A673 (cell line): Measurements from ENCODE around the gene PIK3R6. TPM values are rescaled to one million over a fixed set of nuclear protein-coding genes. Genes with fewer than 3 reads are reported as not detected.

Experiments
- BruUV-seq: library from RNA; stranded (reverse); fragments of 400-500 nt; replicated peaks from 2 replicates; lab custom pipeline; 2021; lab: Mats Ljungman, UMichigan
- CTCF ChIA-PET: fragments of 300-600 bp; sonication (Branson Sonifier 250); formaldehyde crosslinking; loops from one replicate; lab custom pipeline; 2022; ENCODE audit warnings: antibody characterized with exemption; lab: Charles Lee
- POLR2A ChIA-PET: fragments of 300-600 bp; sonication (Branson Sonifier 250); formaldehyde crosslinking; loops from one replicate; lab custom pipeline; 2022; ENCODE audit warnings: antibody characterized with exemption; ENCODE audit not compliant: low non-redundant PET; lab: Charles Lee
- DNase-seq: peaks from one replicate; pipeline ENCODE4 v3.0.0-alpha.2; 2015; ENCODE audit warnings: low spot score
- H3K27ac ChIP-seq: fragments of 200-600 bp; sonication (generic); 2 replicates; pipeline ENCODE4 v1.5.1; 2016; ENCODE audit warnings: mixed run types, low read depth, mild to moderate bottlenecking, mixed read lengths, antibody characterized with exemption, low read length; ENCODE audit not compliant: poor library complexity, severe bottlenecking
- H3K27me3 ChIP-seq: fragments of 200-600 bp; sonication (generic); replicated peaks from 2 replicates; pipeline ENCODE4 v1.6.1; 2017; ENCODE audit warnings: mixed run types, low read depth, mild to moderate bottlenecking, mixed read lengths, antibody characterized with exemption, low read length; ENCODE audit not compliant: insufficient read depth, poor library complexity
- H3K36me3 ChIP-seq: fragments of 200-600 bp; sonication (generic); 2 replicates; pipeline ENCODE4 v1.6.1; 2016; ENCODE audit warnings: mixed run types, mild to moderate bottlenecking, mixed read lengths, antibody characterized with exemption, low read length; ENCODE audit not compliant: insufficient read depth, poor library complexity, severe bottlenecking
- H3K4me1 ChIP-seq: fragments of 200-600 bp; sonication (generic); 2 replicates; pipeline ENCODE4 v1.6.1; 2017; ENCODE audit warnings: mixed run types, mild to moderate bottlenecking, mixed read lengths, antibody characterized with exemption, low read length; ENCODE audit not compliant: insufficient read depth, poor library complexity, severe bottlenecking
- H3K4me3 ChIP-seq: fragments of 200-600 bp; sonication (generic); 2 replicates; pipeline ENCODE4 v1.5.1; 2016; ENCODE audit warnings: low read depth, mixed run types, mild to moderate bottlenecking, mixed read lengths, low read length; ENCODE audit not compliant: poor library complexity, severe bottlenecking
- H3K9me3 ChIP-seq: fragments of 200-600 bp; sonication (generic); 2 replicates; pipeline ENCODE4 v1.6.1; 2016; ENCODE audit warnings: mixed run types, low read depth, mild to moderate bottlenecking, mixed read lengths, antibody characterized with exemption, low read length; ENCODE audit not compliant: poor library complexity, severe bottlenecking
- CTCF ChIP-seq: fragments of 300-800, 200-600 bp; sonication (generic); conservative IDR thresholded peaks from 2 replicates; pipeline ENCODE4 v1.5.1; 2017; ENCODE audit warnings: low read depth, mild to moderate bottlenecking, antibody characterized with exemption, low read length, moderate library complexity, mixed read lengths
- EZH2 ChIP-seq: fragments of 200-600 bp; sonication (generic); IDR thresholded peaks from 2 replicates; pipeline ENCODE4 v1.6.1; 2017; ENCODE audit warnings: borderline replicate concordance, low read depth, mild to moderate bottlenecking, mixed read lengths, antibody characterized with exemption, low read length; ENCODE audit not compliant: poor library complexity, severe bottlenecking
- intact Hi-C: fragments of 100-400 bp; cut with micrococcal nuclease; formaldehyde crosslinking; loops from one replicate; pipeline ENCODE4 v1.10.0; 2022; ENCODE audit not compliant: unreplicated experiment
- total RNA-seq: library from RNA; stranded (reverse); gene quantifications from 2 replicates; pipeline ENCODE4 v1.2.3, GENCODE V29; 2021

The PIK3R6 gene
- total RNA-seq, 1 experiment from 2014 or later: not detected

GRCh38 chr17:8894202-8894671 is 26.8 kb upstream of the PIK3R6 start:
- H3K9me3 ChIP-seq: no peaks in the 10 kb centered on the region
- H3K27ac ChIP-seq: no peak overlapping the region
- no peak for DNase-seq
- POLR2A ChIA-PET: no interaction called here
- no peaks in the 10 kb centered on the region for H3K27me3 ChIP-seq
- TF ChIP-seq EZH2 (no peak), CTCF (no peak)
- no peak overlapping the region for H3K4me3 ChIP-seq
- H3K36me3 ChIP-seq: no peaks in the 10 kb centered on the region
- CTCF ChIA-PET: interaction anchor here (0.5 kb wide), 1 partner anchor 44 kb away, joined by 4 read pairs; no protein-coding TSS in a partner anchor
- intact Hi-C loops: loop anchor here (10.0 kb wide), 1 partner anchor 479 kb away; no protein-coding TSS in a partner anchor
- no TSS peak for BruUV-seq
- H3K4me1 ChIP-seq: no peaks in the 10 kb centered on the region

- ChIA-PET CTCF (interaction anchor here (0.5 to 0.6 kb wide), 2 partner anchors 43 to 669 kb away, joined by 4 to 5 read pairs; no protein-coding TSS in a partner anchor), POLR2A (no interaction called here)
- no TSS peak for BruUV-seq
- intact Hi-C loops: loop anchor here (10.0 kb wide), 1 partner anchor 479 kb away; no protein-coding TSS in a partner anchor
- Histone ChIP-seq H3K9me3 (no peaks in the 10 kb centered on the region), H3K27me3 (no peaks in the 10 kb centered on the region), H3K36me3 (no peaks in the 10 kb centered on the region), H3K4me3 (no peak overlapping the region), H3K27ac (no peak overlapping the region), H3K4me1 (no peaks in the 10 kb centered on the region)
- TF ChIP-seq EZH2 (no peak), CTCF (no peak)
- no peak for DNase-seq
These were observed 26.2 kb upstream of the PIK3R6 start for GRCh38 chr17:8893621-8894201.

GRCh38 chr17:8893059-8893458 is 25.6 kb upstream of the PIK3R6 start:
- ChIA-PET POLR2A (no interaction called here), CTCF (interaction anchor here (0.6 kb wide), 1 partner anchor 668 kb away, joined by 5 read pairs; no protein-coding TSS in a partner anchor)
- Histone ChIP-seq H3K27me3 (no peaks in the 10 kb centered on the region), H3K4me1 (no peaks in the 10 kb centered on the region), H3K9me3 (no peaks in the 10 kb centered on the region), H3K36me3 (no peaks in the 10 kb centered on the region), H3K4me3 (no peak overlapping the region), H3K27ac (no peak overlapping the region)
- DNase-seq: no peak
- no TSS peak for BruUV-seq
- TF ChIP-seq EZH2 (no peak), CTCF (no peak)
- intact Hi-C loops: loop anchor here (10.0 kb wide), 1 partner anchor 478 kb away; no protein-coding TSS in a partner anchor
